Activated naive CD4-positive, alpha-beta T cell treated with anti-CD3 and anti-CD28 coated beads, Interleukin-2, amount 50 U/mL, for 16 hours (primary cell): Measurements from ENCODE around the gene CTF1.

ENCODE experiments used
- DNase-seq: peaks from one replicate; pipeline ENCODE4 v3.0.0-alpha.2; 2020

The CTF1 gene

GRCh38 chr16:30912794-30913412 lies 16.5 kb downstream of the CTF1 start:
- no peak for DNase-seq

GRCh38 chr16:30914830-30915229 lies 18.4 kb downstream of the CTF1 start:
- no peak for DNase-seq

- DNase-seq, result no peak
Observed at GRCh38 chr16:30918614-30919013, 22.2 kb downstream of the CTF1 start.

GRCh38 chr16:30920891-30921290 lies 24.5 kb downstream of the CTF1 start:
- DNase-seq, result no peak

GRCh38 chr16:30921459-30921747 lies 25.0 kb downstream of the CTF1 start:
- DNase-seq, result no peak

GRCh38 chr16:30921748-30922419 lies 25.5 kb downstream of the CTF1 start:
- DNase-seq, result peak; percentile 90

GRCh38 chr16:30922420-30922959 lies 26.1 kb downstream of the CTF1 start:
- DNase-seq, result peak; percentile 100

GRCh38 chr16:30922960-30923535 lies 26.6 kb downstream of the CTF1 start:
- peak; percentile 96 for DNase-seq

- no peak for DNase-seq
Observed at GRCh38 chr16:30923554-30924075, 27.2 kb downstream of the CTF1 start, which contains the start of gene FBXL19. Gene FBXL19 (plus strand): TSS chr16:30923572. CDS start chr16:30925755, 2,183 bp downstream.

- DNase-seq, result no peak
Observed at GRCh38 chr16:30924076-30924912, 27.9 kb downstream of the CTF1 start.

DNA sequence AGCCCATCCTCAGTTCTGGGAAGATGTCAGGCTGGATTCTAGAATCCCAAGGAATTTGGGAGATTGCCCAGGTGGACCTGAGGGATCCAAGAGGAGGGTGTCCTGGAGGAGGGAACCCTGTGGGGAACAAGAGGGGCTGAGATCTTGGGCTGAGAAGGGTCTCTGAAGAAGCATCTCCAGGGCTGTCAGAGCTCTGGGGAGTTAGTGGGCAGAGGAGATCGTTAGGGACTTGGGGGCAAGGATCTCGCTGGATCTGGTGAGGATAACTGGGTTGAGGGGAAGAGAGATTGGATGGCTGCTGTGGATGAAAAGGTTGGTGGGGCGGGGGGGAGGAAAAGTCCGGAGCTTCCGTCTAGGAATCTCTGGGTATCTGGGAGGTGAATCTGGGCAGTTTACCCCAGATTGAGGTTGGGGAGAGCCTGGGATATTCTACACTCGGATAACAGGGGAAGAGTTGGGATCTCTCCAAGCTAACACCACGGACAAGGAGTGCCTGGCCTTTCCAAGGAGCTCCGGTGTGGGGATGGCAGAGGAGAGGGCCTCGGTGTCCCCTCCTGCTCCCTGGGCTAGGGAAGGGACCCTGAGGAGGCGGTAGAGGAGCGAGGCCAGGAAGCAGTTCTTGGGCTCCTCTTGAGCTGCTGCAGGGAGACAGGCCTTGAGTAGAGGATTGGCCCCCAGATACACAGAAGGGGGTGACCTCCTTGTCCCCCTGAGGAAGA lies 28.7 kb downstream of the CTF1 start:
- no peak for DNase-seq

- no peak for DNase-seq
Observed at GRCh38 chr16:30925632-30925987, 29.2 kb downstream of the CTF1 start.

DNA sequence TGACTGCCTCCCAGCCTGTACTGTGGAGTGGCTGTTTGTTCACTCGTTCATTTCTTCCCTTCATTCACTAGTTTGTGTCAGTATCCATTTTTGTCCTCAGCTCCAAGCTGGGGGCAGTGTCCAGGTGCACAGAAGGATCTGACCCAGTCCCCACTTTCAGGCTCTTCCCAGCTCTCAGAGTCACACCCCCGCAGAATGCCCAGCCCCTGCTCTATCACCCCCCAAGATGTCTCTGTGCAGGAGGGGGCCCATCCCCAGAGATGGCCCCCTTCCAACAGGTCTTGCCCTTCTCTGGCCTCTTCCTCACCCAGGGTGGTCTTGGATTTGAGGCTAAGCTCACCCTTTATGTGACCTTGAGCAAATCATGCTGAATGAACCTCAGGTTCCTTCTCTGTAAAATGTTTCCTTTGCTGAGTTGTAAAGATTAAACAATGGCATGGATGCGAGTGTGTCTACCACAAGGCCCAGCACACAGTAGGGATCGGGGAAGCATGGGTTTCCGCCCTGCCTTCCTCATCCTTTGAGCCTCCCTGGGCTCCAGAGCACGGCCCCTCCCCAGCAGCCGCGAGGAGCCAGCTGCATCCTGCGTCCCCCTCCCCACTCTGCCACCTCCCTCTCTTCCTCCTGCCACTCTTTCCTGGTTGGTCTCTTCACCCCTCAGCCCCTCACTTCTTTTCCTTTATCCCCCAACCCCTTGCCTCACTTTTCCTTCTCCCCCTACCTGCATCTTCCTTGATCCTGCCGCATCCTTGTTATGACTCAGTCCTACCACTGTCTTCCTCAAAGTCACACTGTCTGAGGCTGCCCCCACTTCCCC lies 29.8 kb downstream of the CTF1 start:
- DNase-seq, result no peak

- no peak for DNase-seq
Observed at GRCh38 chr16:30926937-30927788, 30.7 kb downstream of the CTF1 start.

DNA sequence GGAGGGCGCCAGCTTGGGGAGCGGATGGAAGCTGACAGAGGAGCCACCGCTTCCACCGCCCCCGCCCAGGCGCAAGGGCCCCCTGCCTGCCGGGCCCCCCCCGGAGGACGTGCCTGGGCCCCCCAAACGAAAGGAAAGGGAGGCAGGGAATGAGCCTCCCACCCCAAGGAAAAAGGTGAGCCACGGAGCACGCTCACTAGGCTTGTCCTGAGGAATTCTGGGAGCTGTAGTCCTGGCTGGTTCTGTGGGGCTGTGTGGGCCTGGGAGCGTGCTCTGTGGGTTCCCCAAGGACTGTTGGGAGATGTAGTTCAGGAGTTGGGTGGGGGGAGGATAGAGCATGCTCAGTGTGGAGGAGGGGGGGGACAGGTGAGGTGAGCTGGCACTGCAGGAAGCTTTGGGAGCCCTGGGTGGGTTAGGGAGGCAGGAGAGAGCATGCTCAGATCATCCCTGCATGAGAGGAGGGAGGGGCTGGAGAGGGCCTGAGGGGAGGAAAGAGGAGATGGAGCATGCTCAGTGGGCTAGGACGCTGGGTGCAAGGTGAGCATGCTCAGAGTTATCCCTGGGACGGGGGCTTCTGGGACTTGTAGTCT lies 31.5 kb downstream of the CTF1 start:
- DNase-seq, result peak; percentile 59

- DNase-seq, result no peak
Observed at GRCh38 chr16:30928390-30928789, 32.0 kb downstream of the CTF1 start.

GRCh38 chr16:30929167-30929566 lies 32.8 kb downstream of the CTF1 start:
- DNase-seq, result no peak

GRCh38 chr16:30930160-30930571 lies 33.8 kb downstream of the CTF1 start:
- no peak for DNase-seq

- no peak for DNase-seq
Observed at GRCh38 chr16:30931068-30931650, 34.7 kb downstream of the CTF1 start.
